ENCODE results near the gene TTLL11.

The TTLL11 gene

DNA sequence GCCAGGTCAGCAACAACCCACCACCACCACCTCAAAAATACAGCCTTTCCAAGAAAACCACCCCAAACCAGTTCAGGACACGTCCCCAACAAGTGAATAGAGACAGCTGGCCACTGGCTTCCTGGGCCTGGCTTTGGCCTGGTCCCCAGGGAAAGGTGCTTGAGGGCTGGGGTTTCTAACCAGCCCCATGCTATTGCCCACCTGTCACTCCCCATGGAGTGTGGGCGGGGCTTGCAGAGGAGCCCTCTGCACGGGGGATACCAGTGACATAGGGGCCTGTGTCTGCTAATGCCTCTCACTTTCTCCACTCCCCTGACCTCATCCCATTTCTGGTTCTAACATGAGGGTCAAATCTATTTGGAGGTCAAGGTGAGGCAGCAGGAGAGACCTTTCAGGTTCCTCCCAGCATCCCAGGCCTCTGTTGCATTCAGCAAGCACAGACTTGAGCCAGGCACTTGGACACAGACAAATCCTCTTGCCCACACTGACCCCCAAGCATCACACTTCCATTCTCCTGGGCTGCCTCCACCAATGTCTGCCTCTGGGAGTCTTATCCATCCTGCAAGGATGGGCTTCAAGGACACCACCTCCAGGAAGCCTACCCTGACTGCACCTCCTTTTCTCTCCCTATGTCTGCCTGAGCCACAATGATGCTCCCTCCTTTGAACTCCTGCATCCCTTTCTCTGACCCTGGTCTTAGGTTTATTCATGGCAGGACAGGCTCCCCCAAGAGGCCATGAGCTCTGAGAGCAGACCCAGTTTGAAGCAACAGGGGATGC lies 16.1 kb upstream of the TTLL11 start:
- DNase-seq (ENCODE audit: low spot score): no peak

DNA sequence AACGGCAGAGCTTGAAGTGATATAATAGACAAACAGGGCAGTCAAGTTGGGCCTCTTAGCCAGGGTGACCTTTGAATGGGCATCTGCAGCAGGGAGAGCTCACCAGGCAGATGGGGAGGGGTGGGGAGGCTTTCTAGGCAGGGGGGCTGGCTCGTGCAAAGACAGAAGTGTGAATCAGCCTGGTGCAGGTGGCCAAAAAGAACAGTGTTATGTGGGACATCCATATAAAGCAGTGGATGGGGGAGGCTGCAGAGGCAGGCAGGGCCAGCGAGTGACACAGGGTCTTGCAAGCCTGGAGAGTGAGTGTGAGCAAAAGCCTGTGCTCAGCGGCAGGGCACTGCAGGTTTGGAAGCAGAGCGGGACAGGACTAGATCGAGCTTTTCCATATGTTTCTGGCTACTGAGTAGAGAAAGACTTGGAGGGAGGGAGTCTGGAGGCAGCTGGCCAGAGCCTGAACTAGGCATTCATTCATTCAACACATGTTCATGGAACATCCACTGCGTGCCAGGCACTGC lies 14.2 kb upstream of the TTLL11 start:
- DNase-seq (ENCODE audit: low spot score): no peak

DNA sequence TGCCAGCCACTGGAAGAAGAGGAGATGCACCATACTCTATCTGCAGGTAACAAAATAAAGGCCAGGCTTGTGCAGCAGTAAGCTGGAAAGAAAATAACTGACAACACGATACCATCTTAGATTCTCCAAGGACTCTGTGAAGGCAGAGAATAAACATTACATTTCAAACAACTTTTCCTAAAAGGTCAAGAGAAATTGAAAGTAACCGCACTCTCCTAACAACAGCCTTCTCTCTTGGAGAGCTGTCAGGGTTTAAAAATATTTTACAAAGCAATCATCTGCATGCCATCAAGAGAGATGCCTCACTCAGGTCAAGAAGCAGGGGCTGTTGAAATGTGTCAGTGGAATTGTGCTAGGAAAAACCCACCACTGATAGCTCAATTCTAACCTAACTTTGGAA lies 13.5 kb upstream of the TTLL11 start:
- DNase-seq (ENCODE audit: low spot score): no peak

DNA sequence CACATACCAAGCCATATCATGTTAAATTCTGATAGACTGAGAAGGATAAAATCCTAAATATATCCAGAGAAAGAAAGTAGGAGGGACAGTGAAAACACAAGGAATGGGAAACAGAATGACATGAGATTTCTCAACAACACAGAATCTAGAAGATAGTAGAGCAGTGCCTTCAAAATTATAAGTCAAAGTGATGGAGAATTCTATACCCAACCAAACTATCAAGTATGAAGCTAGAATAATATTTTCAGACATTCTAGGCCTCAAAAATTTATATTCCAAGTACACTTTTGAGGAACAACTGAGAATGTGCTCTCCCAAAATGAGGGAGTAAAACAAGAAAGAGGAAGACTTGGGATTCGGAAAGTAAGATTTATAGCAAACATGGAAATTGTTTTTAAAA lies 10.9 kb upstream of the TTLL11 start:
- no peak for DNase-seq (ENCODE audit: low spot score)

DNA sequence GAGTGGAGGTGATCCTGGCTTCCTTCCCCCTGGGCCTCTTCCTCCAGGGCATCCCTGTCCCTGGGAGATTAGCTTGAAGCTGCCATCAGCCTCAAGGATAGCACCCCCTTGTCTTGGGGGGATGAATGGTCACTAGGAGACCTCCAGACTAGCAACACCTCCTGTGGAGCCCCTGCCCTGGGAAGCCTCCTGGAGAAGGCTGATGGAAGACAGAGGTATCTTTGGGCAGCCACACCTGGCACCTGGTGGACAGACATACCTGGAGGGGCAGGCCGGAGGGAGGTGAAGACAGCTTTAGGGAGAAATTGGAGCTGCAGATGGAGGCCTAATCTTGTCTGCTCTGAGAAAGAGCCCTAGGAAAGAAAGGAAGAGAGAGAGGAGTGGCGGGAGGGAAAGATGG lies 9.0 kb upstream of the TTLL11 start:
- DNase-seq (ENCODE audit: low spot score): no peak

DNA sequence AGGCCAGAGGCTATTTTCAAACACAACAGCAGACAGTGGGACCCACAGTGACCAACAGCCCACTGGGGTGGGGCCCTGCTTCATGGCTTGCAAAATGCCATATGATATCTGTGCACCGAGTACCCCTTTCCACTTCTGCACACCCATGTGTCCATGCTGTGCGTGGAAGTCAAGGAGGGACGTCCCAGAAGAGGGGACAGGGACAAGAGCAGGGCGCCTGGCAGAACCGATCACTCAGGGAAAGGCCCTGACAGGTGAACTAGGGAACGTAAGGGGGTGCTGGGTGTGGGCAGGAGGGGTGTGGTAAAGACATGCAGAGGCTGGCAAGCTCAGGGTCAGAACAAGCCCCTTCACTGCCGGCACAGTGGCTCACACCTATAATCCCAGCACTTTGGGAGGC lies 7.6 kb upstream of the TTLL11 start:
- DNase-seq (ENCODE audit: low spot score): no peak

DNA sequence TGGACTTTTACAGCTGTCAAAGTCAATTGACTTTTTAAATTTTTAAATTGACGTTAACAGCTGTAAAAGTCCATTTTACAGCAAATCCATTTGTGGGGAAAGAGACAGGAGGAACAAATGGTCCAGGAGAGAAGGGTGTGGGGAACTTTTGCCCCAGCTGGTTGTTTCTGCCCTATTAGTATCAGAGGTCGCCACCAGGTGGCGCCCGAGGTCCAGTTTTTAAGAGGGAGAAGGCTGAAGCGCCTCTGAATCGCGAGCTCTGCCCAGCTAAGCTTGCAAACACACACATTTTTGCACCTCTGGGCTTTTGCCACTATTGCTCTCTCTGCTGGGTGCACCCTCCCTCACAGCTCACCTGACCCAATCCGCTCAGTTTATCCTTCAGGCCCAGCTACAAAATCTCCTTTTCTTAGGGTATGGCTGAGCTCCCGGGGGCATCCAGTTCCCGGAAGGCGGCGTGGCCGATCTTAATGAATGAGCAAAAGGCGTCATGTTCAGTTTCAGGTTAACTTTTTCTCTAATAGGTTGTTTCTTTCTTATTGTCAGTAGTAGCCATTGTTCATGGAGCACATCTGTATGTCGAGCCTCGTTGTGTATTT lies 6.3 kb upstream of the TTLL11 start:
- peak; percentile 62 for DNase-seq (ENCODE audit: low spot score)

DNA sequence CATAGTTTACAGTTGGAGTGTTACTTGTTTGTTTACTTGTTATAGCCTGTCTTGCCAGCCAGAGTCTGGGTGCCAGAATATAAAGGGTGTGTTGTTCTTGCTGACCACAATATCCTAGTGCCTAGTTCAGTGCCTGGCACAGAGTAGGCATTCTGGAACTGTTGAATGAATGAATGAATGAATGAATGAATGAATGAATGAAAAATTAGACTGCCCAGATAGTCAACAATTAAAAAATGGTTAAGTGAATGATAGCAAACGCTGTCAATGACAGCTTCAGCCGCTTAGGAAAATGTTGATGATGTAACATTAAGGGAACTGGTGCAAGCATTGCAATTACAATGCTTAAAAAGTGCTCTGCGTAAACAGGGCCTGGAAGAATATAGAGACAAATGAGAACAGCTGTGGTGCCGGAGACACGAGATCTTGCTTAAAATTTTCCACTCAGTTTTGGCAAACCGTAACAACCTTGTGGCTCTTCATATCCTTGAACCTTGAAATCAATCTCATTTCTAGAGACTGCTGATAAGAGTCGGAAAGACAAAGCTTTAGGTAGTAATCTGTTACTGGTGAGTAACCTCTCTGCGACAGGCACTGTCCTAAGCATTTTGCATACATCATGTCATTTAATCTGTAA lies 4.7 kb upstream of the TTLL11 start:
- DNase-seq (ENCODE audit: low spot score): no peak

DNA sequence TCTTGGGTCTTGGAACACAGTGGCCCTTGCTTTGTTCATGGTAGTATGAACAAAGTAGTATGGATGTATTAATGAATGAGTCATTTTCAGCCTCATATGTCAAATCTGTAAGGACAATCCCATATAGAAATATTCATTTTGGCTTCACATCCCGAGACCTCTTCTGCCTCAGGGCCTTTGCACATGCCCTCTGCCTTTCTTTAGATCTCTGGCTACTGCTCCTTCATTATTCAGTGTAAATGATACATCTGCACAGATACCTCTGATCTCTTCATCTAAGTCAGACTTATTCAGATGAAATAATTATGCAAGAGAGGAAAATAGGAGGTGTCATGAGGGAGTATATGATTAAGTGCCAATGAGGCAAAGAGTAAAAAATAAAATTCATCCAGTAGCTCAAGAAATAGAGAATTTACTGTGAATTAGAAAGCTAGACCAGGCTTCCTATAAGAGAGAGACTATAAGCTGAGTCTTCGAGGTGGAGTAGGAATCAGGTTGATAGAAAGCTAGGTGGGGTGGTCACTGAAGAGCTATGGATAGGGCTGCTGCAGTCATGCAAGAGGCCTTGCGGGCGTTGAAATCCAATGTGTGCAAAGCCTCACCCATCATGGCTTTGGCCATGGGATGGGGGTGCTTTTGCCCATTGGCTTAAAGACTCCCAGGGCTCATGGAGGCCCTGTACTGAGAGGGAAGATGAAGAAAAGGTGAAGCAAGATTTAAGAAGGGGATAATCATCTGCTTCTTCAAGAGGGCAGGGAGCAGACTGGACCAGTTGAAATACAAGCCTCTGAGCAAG lies 3.7 kb upstream of the TTLL11 start:
- DNase-seq (ENCODE audit: low spot score): no peak

DNA sequence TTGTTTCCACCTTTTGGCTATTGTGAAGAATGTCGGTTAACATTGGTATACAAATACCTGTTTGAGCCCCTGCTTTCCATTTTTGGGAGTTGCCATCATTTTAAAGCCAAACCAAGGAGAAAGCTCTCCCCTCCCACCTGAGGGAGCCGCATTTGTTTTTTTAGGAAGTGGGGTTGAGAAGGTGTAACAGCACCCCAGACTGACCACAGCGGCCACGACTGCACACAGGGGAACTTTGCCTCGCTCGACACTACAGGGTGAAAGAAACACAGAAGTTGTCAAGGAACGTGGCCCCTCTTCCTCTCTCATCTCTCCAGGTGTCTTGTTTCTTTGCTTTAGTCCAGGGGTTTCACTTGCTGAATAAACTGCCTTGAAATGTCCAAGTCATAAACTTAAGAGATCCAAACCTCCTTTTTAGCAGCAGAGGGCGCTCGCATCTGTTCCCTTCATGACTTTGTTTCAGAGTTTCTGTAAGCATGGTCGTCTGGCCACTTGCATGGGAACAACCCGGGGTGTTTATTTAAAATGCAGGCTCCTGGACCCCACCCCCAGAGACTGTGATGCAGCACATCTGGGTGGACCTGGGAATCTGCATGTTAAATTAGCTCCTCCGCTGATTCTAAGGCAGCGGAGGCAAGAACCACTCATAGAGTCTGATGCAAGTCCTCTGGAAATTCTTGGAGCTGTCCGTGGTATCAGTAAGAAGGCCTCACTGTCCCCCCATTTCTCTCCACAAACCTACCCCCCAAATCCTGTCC lies 2.1 kb upstream of the TTLL11 start:
- peak; percentile 33 for DNase-seq (ENCODE audit: low spot score)

DNA sequence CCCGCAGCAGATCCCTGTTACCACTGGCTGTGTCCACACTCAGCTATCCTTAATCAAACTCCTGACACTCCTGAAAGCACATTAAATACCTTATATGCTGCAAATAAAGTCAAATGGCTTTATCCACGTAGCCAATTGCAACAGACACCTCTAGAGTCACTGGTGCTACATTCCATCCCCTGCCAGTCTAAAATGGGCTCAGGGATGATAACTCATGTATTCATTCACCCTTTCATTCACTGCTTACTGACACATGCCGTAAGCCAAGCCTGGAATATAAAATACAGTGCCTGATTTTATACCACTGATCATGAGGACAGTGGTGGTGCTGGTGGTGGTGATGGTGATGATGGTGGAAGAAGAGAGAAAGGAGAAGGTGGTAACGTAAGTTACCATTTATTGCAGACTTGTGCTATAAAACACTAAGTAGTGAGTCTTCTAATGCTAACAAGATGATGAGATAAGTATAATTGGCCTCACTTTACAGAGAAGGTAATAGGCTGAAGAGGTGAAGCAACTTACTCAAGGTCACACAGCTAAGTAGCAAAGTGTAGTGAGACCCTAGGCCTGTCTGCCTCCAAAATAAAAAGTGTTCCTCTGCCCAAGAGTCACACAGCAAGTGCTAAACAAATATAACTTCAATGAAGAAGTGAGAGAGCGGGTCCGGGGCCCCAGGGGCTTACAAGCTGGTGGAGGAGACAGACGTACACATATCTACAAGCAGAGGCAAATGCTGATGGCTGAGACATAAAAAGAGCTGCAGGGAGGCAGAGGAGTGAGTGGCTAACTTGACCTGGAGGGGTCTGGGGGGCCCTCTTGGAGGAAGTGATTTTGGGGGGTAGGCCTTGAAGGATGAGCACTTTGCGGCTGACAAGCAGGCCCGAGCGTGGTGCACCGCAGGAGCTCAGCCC lies 1.2 kb downstream of the TTLL11 start:
- no peak for DNase-seq (ENCODE audit: low spot score)

DNA sequence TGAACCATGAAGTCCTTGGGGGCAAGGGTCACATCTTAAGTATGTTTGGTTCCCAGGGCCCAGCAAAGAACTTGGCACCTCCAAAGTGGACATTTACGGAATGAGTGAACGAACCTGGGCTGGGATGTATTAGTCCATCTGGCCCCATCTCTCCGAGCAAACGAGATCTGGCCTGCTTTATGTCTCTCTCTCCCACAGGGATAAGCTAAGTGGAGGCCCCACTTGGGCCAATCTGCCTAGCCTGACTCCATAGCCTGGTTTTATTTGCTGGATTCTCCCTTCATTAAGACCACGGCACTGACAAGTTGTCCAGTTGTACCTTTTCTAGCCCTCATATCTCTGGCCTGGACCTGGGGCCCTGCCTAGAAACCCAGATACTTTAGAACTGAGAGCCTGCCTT lies 2.1 kb downstream of the TTLL11 start:
- no peak for DNase-seq (ENCODE audit: low spot score)

DNA sequence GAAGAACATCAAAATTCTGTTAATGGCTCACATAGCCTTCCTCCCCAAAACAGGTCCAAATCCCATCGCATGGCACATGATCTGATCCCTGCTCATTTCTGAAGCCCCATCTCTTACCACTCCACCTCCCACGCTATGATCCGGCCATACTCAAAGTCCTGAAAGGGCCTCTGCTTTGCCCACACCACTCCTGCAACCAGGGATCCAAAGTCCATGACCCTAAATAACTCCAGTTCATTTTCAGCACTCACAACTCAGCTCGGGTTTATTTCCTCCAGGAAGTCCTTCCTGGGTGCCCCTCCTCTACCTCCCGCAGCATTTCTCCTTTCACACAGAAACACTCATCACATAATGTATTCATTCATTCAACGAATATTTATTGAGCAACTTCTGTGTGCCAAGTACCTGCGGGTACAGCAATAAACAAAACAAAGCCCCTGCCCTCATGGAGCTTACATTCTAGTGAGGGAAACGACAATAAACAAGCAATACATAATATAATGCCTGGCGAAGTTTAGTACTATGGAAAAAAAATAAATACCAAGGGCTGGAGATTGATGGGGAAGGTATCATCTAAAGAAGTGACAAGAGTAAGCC lies 2.7 kb downstream of the TTLL11 start:
- DNase-seq (ENCODE audit: low spot score): no peak

DNA sequence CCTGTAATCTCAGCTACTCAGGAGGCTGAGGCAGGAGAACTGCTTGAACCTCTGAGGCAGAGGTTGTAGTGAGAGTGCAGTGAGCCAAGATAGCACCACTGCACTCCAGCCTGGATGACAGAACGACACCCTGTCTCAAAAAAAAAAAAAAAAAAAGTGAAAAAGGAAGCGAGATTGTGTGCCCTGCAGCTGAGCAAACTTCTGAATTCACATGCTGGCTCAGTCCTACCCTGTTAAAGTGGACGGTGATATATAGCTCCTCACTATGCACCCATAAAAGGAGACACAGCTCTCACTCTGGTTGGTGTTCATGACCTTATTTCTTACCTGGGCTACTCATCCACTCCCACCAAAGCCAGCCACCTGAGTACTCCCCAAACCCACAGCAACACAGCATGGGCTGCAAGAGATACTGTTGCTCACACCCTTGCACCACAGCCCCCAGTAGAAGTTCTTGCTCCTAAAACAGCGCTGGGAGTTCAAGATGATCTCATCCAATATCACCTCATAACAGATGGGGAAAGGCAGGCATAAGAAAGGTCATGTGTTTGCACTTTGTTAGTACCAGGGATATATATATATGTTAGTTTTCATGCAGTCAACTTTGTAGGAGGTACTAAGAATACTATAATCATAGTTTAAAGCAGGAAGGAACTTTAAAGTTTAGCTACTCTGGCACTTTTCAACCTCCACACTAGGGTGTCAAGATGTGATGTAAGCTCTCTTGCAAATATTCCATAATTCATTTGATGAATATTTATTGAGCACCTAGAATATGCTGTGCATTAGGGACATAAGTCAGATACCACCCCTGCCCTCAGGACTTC lies 4.0 kb downstream of the TTLL11 start:
- DNase-seq (ENCODE audit: low spot score): no peak

DNA sequence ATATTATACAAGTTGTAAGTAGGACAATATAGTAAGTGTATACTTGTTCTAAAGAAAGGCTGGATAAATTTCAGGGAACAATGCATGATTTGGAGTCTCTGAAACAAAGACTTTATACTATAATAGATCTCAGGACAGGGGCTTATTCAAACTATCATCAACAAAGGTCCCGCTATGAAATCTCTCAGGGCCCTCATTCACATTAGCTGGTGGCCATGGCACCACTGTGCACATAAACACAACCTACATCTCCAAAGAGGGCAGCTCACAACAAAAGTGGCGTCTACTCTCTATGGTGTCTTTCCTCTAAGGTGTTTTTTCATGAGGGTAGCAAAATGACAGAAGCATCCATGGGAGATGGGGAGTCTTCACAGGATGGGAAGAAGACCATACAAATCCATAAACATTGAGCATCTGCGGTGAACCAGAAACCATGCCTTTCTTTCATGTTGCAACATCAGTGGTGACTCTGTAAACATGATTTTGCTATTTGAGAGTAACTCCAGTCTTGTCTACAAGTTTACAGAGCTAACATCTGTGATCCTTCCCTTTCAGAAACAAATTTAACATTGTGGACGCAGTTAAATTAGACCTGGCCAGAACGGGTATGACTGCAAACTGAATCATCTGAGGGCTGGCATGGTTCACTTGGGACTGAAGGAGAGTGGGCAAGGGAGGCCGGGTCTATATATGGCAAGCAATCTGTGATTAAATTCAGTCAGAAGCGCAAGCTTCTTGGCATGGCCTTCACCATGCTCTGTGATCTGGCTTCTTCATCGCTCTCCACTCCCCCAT lies 5.5 kb downstream of the TTLL11 start:
- DNase-seq (ENCODE audit: low spot score): no peak

DNA sequence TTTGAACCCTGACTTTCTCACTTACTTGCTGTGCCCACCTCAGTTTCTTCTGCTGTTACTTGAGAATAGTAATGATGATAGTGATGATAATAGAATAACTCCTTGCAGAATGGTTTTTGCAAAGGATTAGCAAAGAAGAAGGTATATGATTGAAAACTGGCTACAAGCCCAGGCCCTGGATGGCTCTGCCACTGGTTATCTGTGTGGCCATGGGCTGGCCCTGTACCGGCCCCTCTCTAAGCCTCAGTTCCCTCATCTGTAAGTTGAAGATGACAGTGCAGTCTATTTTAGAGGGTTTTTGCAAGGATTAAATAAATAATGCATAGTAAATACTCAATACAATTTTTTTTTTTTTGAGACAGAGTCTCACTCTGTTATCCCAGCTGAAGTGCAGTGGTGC lies 6.2 kb downstream of the TTLL11 start:
- no peak for DNase-seq (ENCODE audit: low spot score)

DNA sequence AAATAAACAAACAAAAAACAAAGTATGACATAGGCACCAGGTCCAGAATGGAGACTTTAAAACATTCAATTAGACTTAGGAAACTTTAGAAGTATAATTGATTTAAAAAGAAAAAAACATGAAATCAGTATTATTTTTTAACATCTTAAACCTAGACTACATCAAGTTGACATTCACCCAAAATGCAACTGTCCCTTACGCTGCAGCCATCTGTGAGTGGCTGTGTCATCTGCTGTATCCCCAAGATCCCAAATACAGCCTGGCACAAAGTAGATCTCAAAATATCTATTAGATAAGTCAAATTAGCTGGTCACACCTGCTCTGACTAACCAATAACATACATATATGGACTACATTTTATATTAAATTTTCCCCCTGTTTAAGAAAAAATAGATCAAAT lies 7.8 kb downstream of the TTLL11 start:
- no peak for DNase-seq (ENCODE audit: low spot score)

DNA sequence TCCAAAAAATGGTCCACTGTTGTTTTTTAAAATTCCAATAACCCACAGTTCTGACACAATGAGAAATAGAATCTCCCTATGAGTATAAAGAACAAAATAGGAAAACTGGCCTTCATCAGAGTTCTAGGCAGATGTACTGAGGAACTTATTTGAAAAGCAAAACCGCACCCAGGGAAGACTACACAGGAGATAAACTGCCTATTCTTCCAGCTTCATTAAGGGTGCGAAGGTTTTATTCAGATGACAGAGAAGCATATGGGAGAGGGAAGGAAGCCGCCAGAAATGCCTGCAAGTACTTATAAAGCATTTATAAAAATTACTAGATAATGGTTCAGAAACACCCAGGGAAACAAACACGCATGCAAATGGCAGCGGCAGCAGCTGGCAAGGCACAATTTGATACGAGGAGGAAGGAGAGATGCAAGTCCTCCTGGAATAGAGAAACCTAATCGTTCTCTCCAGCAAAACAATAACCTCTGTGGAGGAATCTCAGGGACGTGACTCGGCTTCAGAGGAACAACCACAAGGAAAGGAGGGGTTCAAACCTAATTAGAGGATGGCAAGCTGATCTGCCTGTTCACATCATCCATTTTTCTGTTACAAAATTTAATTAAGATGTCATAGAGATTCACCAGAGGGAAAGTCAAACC lies 9.0 kb downstream of the TTLL11 start:
- DNase-seq (ENCODE audit: low spot score): no peak

Data from HuH-7.5 (cell line).